Occipital lobe (tissue), 2 donors: ENCODE data around the gene FAAP20. TPM values are rescaled to one million over a fixed set of nuclear protein-coding genes. Genes with fewer than 3 reads are reported as not detected.
"Not testable (repeated sequence)": the region's sequence is repeated elsewhere in the genome, so short reads cannot be mapped to it uniquely, and the experiment has no call there.

Experiments
- DNase-seq: peaks from one replicate; lab custom pipeline; 2025; lab: John Stamatoyannopoulos, UW
- total RNA-seq: library from RNA; depleted of rRNA; stranded (reverse); fragments of >200 nt; gene quantifications from one replicate; pipeline ENCODE4 v1.2.3, GENCODE V29; 2014

The FAAP20 gene
- total RNA-seq, 1 donor from 2014 or later = 20.3 TPM

GRCh38 chr1:2163205-2163604 is 31.4 kb downstream of the FAAP20 start:
- DNase-seq = no peak

DNA sequence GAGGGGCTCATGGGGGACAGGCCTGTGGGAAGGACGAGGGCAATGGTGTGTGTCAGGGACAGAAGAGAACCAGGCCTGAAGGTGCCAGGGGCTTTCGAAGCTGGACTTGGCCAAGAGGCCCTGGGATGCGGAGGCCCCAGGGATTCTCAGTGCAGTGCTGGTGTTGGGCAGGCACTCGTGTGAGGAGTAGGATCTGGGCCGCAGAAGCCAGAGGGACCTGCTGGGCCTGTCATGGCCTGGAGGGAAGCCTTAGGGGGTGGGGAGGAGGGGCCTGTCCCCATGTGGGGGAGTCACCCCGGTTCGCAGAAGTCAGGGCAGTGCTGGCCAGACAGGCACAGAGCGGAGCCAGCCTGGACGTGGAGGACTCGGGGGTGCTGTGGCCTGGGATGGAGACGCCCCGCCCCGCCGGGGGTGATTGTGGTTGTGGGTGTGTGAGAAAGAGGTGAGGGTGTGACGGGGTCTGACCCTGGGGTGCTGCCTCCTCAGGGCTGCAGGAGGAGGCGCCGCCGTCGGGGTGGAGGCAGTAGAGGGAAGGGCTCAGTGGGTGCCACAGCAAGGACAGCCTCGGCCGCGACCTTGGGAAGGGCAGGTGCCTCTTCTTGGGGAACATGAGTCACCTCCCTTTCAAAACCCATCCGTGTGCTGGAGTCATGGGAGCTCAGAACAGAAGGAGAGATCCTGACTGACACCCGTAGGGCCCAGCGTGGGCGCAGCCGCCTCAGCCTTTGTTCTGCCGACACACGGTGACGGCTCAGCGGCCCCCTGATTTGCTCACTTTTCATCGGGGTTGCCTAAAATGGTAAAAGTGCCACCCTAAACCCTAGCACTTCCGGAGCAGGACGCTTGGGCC is 33.9 kb downstream of the FAAP20 start:
- DNase-seq = no peak

- no peak for DNase-seq
These were observed 35.4 kb downstream of the FAAP20 start for GRCh38 chr1:2159124-2159523.

DNA sequence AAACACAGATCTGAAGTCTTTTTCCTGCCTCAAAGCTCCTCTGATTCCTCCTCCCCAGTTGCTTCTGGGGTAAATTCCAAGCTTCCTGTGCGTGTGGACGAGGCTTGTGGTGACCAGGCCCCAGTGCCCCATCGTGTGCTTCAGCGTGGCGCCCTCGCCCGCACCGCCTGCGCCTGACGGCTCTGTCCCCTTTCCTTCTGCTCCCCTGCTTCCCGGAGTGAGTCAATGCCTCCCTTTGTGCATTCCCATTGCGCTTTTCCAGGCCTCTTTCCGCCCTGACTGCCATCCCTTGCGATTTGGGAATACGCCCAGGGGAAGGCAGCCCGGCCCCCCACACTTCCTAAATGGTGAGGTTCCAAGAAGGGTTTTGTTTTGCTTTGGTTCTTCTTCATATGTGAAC is 36.3 kb downstream of the FAAP20 start:
- DNase-seq = peak; percentile 33

- DNase-seq = no peak
These were observed 36.7 kb downstream of the FAAP20 start for GRCh38 chr1:2157856-2158255.

GRCh38 chr1:2156866-2157265 is 37.7 kb downstream of the FAAP20 start:
- no peak for DNase-seq

DNA sequence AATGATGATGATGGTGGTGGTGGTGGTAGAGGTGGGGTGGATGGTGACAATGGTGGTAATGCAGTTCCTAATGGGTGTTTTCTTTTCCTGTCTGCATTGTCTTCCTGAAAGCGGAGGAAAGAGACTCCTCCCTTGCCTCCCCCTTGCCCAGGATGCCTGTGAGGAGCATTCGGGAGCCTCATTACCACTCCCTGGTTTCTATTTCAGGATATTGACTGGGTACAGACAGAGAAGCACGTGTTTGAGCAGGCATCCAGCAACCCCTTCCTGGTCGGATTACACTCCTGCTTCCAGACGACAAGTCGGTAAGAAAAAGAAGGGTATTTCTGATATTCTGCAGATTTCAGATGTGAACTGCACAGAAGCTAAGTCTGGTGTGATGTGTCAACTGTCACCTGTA is 38.8 kb downstream of the FAAP20 start:
- no peak for DNase-seq

GRCh38 chr1:2155147-2155598 is 39.4 kb downstream of the FAAP20 start:
- no peak for DNase-seq

- no peak for DNase-seq
These were observed 40.5 kb downstream of the FAAP20 start for GRCh38 chr1:2154022-2154421.

GRCh38 chr1:2152954-2153353 is 41.6 kb downstream of the FAAP20 start:
- DNase-seq = peak; percentile 44

- DNase-seq = no peak
These were observed 42.7 kb downstream of the FAAP20 start for GRCh38 chr1:2151911-2152310.

DNA sequence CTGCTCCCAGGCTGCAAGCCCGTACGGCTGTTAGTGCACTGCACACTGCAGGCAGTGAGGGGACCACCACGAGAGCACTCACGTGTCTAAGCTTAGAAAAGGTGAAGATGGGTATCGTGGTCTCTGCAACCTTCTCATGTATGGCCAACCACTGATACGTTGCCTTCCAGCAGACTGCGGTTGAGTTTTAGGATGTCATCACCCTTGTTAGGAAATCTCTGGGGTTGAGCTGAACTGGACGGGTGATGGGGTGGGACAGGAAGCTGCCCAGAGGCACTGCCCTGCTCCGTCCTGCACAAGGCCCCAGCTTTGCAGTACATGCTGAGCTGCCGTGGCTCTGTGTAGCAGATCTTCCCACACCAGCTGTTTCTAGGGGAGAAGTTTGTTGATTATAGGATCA is 43.3 kb downstream of the FAAP20 start:
- DNase-seq = no peak

DNA sequence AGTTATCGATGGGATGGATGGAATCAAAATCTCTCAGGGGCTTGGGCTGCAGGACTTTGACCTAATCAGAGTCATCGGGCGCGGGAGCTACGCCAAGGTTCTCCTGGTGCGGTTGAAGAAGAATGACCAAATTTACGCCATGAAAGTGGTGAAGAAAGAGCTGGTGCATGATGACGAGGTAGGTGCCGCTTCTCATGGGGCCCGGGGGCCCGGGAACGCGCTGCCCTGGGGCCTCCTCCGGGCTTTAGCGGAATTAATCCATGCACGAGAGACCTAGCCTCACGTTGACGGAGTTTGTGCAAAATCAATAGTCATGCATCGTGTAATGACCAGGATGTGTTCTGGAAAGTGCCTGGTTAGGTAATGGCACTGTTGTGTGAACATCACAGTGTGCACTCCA is 43.8 kb downstream of the FAAP20 start:
- no peak for DNase-seq

DNA sequence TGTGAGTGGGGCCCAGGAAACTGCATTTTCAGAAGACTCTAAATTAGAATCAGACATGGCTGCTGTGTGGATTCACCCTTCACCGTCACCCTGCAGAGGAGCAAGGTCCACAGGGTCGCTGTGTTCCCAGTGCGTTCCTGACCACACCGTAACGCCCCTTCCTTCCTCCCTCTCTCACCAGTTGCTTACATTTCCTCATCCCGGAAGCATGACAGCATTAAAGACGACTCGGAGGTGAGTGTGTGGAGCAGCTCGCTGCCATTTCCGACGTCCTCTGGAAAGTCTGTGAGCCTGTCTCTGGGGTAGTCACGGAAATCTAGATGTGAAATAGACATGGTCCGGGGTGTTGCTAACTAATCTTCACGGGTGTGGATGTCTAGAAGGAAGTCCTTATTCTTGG is 45.9 kb downstream of the FAAP20 start:
- no peak for DNase-seq

- not testable (repeated sequence) for DNase-seq
These were observed 46.7 kb downstream of the FAAP20 start for GRCh38 chr1:2147869-2148268.

- DNase-seq = no peak
These were observed 47.6 kb downstream of the FAAP20 start for GRCh38 chr1:2146836-2147517.

DNA sequence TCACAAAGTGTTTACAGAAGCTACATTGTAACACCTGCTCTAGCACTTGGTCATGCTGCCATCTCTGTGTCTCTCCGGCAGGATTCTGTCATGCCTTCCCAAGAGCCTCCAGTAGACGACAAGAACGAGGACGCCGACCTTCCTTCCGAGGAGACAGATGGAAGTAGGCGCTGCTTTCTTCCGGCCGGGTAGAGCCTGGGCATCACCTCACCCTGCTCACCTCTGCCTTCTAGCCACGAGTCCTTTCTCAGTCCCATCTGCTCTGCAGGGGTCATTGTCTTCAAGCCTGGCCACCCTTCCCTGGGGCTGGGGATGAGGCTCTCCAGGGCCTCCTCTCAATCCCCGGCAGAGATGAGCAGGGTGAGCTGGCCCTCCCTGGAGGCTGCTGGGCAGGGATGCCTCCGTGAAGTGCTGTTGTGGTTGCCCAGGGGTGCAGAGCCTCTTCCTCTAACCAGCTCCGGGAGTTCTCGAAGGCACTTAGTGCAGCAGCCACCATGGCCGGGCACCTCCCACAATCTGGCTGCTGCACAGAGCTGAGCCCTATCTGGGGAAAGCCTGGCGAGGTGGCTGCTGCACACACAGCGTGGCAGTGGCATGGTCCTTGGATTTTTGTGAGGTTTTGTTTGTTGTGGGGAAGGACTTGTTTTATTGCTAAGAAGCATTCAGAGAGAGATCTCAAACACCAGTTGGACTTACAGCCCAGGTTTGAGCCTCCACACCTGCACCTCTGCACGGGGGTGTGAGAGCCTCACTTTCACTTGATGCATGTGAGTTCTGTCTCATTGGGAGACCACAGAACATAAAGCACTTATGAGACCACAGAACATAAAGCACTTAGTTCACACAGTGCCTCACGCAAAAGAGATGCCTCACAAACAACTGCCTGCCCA is 48.4 kb downstream of the FAAP20 start:
- DNase-seq = no peak

DNA sequence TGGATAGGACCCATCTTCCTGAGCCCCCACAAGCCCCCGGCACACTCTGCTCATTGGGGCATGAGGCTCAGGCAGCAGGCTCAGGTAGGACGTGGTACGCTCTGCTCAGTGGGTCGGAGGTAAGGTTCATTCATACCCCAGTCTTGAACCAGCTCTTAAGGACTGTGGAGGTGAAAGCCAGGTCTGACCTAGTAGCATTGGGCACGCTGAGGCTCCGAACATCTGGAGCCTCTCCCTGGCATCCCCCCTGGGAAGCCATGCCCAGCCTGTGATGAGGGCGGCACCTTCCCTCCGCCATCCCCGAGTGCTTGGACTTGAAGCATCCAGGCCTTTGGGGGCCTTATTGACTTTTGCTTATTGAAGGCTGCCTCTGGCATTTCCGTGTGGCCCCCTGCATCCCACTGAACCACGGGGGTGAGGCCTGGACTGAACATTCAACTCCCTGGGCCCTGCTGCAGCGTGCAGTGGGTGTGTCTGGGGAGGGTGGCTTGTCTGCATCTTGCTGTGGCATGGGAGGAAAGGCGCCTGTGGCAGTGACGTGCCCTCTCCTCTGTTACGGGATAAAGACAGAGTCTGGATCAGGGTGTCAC is 50.0 kb downstream of the FAAP20 start:
- DNase-seq = no peak

DNA sequence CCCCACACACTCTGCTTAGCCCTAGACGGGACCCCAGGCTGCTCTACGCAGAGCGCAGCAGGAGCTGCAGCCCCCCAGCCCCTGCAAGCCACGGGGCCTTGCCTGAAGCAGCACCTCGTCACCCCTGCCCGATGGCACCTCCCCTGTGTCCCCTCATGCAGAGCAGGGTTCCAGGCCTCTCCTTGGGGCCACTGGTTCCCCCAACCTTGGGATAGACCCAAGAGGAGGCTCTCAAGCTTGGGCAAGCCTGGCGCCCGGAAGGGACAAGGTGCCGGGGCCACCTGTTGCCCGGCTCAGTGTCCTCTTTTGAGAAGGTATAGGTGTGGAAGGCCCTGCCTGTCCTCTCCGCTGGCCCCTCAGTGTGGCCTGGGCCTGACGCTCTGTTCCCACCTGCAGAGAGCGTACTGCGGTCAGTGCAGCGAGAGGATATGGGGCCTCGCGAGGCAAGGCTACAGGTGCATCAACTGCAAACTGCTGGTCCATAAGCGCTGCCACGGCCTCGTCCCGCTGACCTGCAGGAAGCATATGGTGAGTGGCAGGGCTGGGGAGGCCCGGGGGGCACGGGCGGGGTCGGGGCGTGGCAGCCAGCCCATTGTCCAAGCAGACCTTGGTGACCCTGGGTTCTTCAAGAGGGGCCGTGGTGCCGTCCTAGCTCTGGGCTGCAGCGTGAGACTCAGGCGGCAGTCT is 50.6 kb downstream of the FAAP20 start:
- no peak for DNase-seq

DNA sequence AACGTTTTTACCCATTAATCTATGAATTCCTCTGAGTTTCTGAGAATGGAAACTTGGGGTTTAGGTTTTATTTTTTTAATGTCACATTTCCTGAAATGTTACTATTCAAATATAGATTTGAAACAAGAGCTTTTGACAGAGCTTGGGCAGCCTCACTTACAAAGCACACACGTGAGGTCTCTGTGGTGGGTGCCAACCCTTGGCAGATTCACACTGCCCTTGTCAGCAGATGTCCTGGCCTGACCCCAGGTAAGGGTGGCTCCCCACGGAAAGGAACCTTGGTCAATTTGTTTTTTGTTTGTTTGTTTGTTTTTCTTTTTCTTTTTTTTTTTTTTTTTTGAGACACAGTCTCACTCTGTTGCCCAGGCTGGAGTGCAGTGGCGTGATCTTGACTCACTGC is 53.5 kb downstream of the FAAP20 start:
- no peak for DNase-seq
